HG02943 (cell line): Measurements from ENCODE around the gene NTN3.

Source experiments
- ATAC-seq: cut with Tn5 transposase; IDR thresholded peaks from one replicate; pipeline ENCODE4 v1.9.1; 2021; ENCODE audit warnings: mild to moderate bottlenecking, low read depth, moderate library complexity; ENCODE audit not compliant: unreplicated experiment

The NTN3 gene

GRCh38 chr16:2511996-2512734, 41.1 kb downstream of the NTN3 start:
- ATAC-seq = no peak

- peak; percentile 4 for ATAC-seq
Measured at GRCh38 chr16:2512735-2513404, 41.8 kb downstream of the NTN3 start.

DNA sequence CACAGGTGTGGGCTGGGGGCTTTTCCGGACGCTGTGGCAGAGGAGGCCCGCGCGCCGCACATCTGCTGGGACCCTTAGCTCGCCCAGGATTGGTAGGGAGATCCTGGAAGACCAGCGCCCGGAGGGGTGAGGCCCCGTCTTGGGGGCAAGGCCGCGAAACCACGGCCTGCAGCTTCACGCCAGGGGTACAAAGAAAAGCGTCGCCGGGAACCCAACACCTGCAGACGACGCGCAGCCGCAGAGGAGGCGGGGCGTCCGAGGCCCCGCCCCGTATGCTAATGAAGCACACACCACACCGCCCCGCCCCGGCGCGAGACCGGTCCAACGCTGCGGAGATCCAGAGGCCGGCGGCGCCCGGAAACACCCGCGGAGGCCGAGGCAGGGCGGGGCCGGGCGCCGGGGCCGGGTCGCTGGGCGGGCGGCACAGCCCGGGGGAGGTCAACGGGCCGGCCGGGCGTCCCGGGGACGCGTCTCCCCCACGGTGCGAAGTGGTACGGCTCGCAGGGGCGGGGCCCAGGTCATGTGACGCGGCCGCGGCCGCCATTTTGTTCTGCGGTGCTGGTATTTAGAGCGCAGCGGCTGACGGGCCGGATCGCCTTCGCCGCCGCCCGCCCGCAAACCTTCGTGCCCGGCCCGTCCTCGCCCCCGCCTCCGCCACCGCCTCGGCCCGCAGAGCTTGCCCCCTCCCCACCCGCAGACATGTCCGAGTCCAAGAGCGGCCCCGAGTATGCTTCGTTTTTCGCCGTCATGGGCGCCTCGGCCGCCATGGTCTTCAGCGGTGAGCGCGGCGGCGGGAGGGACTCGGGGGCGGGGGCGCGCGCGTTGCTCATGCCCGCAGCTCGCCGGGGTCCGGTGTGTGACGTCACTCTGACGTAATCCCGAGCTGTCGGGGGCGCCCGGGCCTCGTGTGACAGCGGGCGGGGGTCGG, 42.6 kb downstream of the NTN3 start, which contains the start of gene ATP6V0C:
Gene ATP6V0C (plus strand): TSS at position 548 of the 928 bp plus-strand sequence. CDS start 152 bp downstream, at position 700.
- ATAC-seq = peak; percentile 65

DNA sequence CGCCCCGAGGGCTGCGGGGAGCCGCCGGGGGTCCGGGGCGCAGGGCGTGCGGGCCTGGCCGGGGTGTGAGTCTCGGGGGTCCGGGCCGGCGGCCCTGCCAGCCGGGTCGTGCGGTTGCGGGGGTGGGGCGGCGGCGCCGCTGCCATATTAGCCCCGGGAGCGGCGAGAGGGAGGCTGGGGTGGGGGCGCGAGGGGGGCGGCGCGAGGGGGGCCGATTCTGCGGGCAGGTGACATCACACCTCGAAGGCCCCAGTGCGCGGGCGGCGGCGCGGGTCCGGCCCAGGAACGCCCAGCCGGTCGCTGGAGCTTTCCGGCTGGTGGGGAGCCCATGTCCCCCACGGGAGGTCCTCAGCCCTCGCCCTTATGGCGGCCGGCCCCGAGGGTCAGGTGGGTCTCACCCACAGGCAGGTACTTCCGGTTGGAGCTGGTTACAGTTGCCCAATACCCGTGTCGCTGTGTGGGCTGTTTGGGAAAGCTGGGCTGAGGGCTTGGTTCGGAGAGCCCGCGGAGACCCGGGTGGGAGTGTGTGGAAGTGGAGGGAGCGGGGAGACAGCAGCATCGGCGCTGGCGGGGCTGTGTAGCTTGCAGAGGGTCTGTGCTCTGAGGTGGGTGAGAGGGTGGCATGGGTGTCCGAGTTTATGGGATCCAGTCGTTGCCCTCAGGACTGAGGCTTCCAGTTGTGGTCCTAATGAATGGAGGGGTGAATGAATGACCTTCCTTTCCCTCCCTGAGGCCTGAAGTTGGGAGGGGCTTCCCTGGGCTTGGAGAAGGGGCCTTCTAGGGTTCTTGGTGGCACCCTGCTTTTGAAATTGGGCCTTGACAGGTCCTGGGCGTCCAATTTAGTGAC, 43.5 kb downstream of the NTN3 start:
- no peak for ATAC-seq

DNA sequence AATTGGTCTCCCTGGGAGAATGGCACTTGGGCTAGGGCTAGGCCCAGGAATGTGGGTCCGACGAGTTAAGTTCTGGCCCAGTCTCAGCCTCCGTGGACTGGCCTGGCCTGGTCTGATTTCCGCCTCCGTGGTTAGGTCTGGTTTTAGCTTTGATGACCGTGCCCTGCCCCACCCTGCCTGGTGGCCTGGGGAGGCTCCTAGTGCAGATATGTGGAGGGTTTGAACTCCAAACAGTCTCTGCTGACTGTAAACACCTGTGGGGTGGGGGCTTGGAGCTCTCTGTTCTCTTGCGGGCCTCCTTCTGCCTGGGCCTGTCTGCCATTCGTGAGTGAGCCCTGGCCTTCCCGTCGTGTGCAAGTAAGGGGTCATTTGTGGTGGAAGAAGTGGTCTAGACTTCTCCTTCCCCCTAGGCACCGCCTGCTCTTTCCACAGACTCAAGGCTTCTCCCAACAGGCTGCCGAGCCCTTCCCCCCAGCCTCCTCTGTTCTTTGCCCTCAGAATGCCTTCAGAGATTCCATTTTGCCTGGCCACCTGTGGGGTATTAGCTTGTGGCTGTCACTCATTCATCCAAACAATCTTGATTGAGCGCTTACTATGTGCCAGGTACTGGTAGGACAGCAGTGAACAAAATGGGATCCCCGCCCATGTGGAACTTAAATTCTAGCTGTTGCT, 44.2 kb downstream of the NTN3 start:
- no peak for ATAC-seq

DNA sequence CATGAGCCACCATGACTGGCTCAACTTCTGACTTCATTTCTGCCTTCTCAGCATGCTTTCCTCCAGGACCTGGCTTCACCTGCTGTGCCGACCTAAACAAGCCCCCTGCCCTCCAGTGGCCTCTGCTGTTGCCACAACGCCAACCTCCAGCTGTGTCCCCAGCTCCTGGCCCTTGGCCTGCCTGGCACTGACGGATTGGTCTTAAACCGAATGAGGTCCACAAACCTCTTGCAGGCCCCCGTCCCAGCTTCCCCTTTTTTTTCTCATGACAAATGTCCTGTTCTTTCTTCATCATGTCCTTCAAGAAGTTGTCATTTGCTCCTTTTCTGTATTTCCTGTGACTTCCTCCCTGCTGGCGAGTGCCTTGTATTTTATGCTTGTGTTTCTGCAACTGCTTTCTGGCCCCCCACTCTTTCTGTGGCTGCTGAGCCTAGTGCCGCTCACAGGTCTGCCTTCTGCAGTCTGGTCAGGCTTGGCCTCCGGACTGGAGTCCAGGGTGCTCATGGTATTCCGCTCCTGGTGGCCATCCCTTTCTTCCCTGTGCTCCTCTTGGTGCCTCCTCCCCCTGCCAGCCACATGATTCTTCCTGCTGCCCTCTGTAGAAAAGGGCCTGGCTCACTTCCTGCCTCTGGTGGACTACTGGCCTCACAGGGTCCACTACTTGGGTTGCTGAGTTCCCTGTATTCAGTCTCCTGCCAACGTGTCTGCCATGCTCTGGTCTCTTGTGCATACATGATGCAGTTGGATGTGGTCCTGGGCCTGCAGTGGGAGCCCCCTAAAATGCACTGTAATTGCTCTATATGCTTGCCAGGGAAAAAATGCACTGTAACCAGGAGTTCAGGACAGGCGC, 45.5 kb downstream of the NTN3 start:
- ATAC-seq = no peak

GRCh38 chr16:2517954-2518605, 47.0 kb downstream of the NTN3 start:
- no peak for ATAC-seq

DNA sequence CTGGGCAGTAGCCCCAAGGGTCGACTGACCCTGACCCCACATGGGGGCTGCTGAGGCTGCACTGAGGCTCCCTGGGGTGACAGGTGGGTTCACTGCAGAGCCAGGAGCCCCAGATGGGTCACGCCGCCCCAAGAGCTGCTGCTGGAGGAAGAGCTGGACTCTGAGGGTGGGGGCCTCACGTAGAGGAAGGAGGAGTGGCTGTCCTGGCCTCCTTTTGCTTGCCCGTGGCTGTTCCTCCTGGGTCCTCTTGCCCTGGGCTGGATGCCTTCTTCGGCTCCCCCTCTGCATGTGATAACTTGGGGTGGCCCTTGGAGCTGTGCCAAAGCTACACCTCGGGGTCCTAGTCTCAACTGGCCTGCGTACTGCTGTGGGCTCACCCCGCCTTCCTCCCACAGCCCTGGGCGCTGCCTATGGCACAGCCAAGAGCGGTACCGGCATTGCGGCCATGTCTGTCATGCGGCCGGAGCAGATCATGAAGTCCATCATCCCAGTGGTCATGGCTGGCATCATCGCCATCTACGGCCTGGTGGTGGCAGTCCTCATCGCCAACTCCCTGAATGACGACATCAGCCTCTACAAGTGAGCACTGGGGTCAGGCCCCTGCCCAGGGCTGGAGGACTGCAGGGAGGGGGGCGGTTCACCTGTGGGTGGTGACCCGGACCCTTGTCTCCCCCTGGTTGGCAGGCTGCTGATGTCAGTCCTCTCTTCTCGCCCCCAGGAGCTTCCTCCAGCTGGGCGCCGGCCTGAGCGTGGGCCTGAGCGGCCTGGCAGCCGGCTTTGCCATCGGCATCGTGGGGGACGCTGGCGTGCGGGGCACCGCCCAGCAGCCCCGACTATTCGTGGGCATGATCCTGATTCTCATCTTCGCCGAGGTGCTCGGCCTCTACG, 48.0 kb downstream of the NTN3 start:
- ATAC-seq = no peak

- no peak for ATAC-seq
Measured at GRCh38 chr16:2519711-2520080, 48.6 kb downstream of the NTN3 start.

DNA sequence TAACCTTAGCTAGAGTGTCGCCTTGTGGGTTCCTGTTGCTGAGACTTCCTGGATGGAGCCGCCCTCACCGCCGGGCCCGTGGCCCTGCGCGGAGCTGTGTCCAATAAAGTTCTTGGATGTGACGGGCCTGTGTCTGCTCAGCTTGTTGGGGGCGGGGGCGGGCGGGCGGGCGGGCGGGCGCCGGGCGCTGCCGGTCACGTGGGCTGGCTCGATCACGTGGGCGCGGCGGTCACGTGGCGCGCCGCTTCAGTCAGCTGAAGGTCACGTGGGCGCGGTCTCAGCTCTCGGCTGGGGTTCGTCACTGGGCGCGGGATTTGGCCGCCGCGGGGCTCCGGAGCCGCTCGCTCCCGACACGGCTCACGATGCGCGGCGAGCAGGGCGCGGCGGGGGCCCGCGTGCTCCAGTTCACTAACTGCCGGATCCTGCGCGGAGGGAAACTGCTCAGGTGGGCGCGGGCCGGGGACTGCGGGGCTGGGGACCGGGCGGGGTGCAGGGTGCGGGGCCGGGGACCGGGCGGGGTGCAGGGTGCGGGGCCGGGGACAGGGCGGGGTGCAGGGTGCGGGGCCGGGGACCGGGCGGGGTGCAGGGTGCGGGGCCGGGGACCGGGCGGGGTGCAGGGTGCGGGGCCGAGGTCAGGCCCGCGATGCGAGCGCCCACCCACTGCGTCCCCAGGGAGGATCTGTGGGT, 49.1 kb downstream of the NTN3 start, which contains the start of gene AMDHD2:
Gene AMDHD2 (plus strand): TSS at position 275 of the 687 bp plus-strand sequence. CDS start 88 bp downstream, at position 363.
- ATAC-seq = no peak

DNA sequence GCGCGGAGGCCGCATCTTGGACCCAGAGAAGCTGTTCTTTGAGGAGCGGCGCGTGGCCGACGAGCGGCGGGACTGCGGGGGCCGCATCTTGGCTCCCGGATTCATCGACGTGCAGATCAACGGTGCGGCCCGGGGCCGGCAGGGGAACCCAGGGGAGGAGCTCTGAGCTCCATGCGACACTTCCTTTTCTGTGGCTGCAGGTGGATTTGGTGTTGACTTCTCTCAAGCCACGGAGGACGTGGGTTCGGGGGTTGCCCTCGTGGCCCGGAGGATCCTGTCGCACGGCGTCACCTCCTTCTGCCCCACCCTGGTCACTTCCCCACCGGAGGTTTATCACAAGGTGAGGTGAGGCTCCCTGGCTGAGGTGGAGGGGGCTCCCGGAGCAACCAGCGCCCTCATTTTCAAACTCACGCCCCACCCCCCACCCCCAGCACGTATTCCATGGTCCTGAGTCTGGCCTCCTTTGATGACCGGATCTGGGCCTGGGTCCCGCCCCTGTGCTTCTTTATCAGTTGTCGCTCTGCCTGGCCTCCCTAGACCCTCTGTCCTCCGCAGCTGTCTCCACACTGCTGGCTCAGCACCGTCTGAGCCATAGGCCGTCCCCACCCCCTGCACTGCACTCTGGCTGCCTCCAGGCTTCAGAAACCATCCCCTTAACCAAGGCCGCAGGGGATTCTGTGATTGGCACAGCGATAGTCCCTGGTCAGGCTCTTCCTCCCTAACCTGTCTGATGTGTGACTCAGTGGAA, 49.9 kb downstream of the NTN3 start:
- ATAC-seq = no peak
